HepG2 (cell line): ENCODE data around the gene ADGRD1. TPM values are rescaled to one million over a fixed set of nuclear protein-coding genes. Genes with fewer than 3 reads are reported as not detected.

Experiments
- ATAC-seq: fragments of 200-7000 bp; cut with Tn5 transposase; 3 replicates; pipeline ENCODE4 v1.9.1; 2020; ENCODE audit warnings: mild to moderate bottlenecking, moderate library complexity
- BruUV-seq: library from RNA; stranded (reverse); fragments of 400-500 nt; replicated peaks from 2 replicates; lab custom pipeline; 2021; lab: Mats Ljungman, UMichigan
- CTCF ChIA-PET: fragments of 300-600 bp; formaldehyde crosslinking; extraction: SDS; loops from one replicate; lab custom pipeline; 2021; ENCODE audit warnings: low total read pairs, inconsistent platforms, low intra/inter-chr PET ratio; lab: Yijun Ruan, JAX
- POLR2A ChIA-PET: fragments of 350-600 bp; sonication (Branson Sonifier 250); formaldehyde crosslinking; loops from one replicate; lab custom pipeline; 2020; ENCODE audit warnings: antibody characterized with exemption, inconsistent platforms; lab: Yijun Ruan, JAX
- DNase-seq: peaks from one replicate; pipeline ENCODE4 v3.0.0-alpha.2; 2015; ENCODE audit warnings: low spot score
- FAIRE-seq: peaks from 3 replicates; lab custom pipeline; 2011; peaks lifted over from hg19 to GRCh38; lab: Jason Lieb, UNC
- H2AFZ ChIP-seq: one replicate; pipeline ENCODE4 v1.6.1; 2011; ENCODE audit warnings: low read length, inconsistent platforms
- H3K27ac ChIP-seq: fragments of 300-600 bp; 3 replicates; pipeline ENCODE4 v1.8.0; 2011; ENCODE audit warnings: mixed run types, mild to moderate bottlenecking, mixed read lengths, low read length, inconsistent platforms; ENCODE audit not compliant: insufficient read depth; ENCODE audit errors: extremely low read length
- H3K27me3 ChIP-seq, 2 experiments: fragments of 200-600 bp in 1 of 2; 2 replicates in 1 of 2; 3 replicates in 1 of 2; pipeline versions ENCODE4 v1.6.0 to v1.8.0; 2011; ENCODE audit warnings: low read length in 2 of 2, mild to moderate bottlenecking in 2 of 2, moderate library complexity in 2 of 2, inconsistent platforms in 1 of 2; ENCODE audit not compliant: insufficient read depth in 2 of 2, control insufficient read depth in 1 of 2
- H3K36me3 ChIP-seq, 2 experiments: fragments of 200-600 bp in 1 of 2; replicated peaks in 1 of 2; 2 replicates in 1 of 2; 3 replicates in 1 of 2; pipeline versions ENCODE4 v1.5.1 to v1.8.0; 2011; ENCODE audit warnings: low read length in 2 of 2, inconsistent platforms in 1 of 2; ENCODE audit not compliant: insufficient read depth in 2 of 2, control insufficient read depth in 1 of 2
- H3K4me1 ChIP-seq: 2 replicates; pipeline ENCODE4 v1.5.1; 2012; ENCODE audit warnings: low read length, inconsistent platforms; ENCODE audit not compliant: insufficient read depth
- H3K4me2 ChIP-seq: 2 replicates; pipeline ENCODE4 v1.6.0; 2011; ENCODE audit warnings: low read depth, low read length, inconsistent platforms
- H3K4me3 ChIP-seq, 3 experiments: fragments of 200-600 bp in 1 of 3; sonication (generic), shearing (Covaris generic) in 1 of 3; replicated peaks in 1 of 3; 2 replicates each; pipeline ENCODE4 v1.5.1; 2011 to 2016; ENCODE audit warnings: low read length in 3 of 3, inconsistent platforms in 2 of 3, low read depth in 2 of 3, mild to moderate bottlenecking in 2 of 3, control low read depth in 1 of 3, mixed read lengths in 1 of 3; ENCODE audit not compliant: insufficient read depth in 1 of 3
- H3K79me2 ChIP-seq: one replicate; pipeline ENCODE4 v1.6.1; 2011; ENCODE audit warnings: low read length, inconsistent platforms; ENCODE audit not compliant: insufficient read depth
- H3K9ac ChIP-seq: 2 replicates; pipeline ENCODE4 v1.6.0; 2011; ENCODE audit warnings: mild to moderate bottlenecking, low read depth, low read length, inconsistent platforms; ENCODE audit not compliant: insufficient read depth
- H3K9me3 ChIP-seq: 2 replicates; pipeline ENCODE4 v1.5.1; 2012; ENCODE audit warnings: mild to moderate bottlenecking, low read length
- H4K20me1 ChIP-seq: 2 replicates; pipeline ENCODE4 v1.6.0; 2011; ENCODE audit warnings: inconsistent platforms, mild to moderate bottlenecking, low read length, moderate library complexity; ENCODE audit not compliant: insufficient read depth
- CEBPG ChIP-seq: IDR thresholded peaks from 2 replicates; pipeline ENCODE4 v1.6.1; 2016
- GABPB1 ChIP-seq: IDR thresholded peaks from 2 replicates; pipeline ENCODE4 v1.6.1; 2016; ENCODE audit warnings: mild to moderate bottlenecking, missing genetic modification reagents, moderate library complexity, missing compliant biosample characterization
- MZF1 ChIP-seq: sonication (generic); formaldehyde crosslinking; IDR thresholded peaks from 2 replicates; pipeline ENCODE4 v1.8.1; 2023; ENCODE audit warnings: mild to moderate bottlenecking, missing genetic modification reagents, borderline replicate concordance
- NFE2 ChIP-seq: sonication (generic); formaldehyde crosslinking; IDR thresholded peaks from 2 replicates; pipeline ENCODE4 v1.4.0; 2020; ENCODE audit warnings: missing genetic modification reagents
- RAD21 ChIP-seq: fragments of 450-650 bp; formaldehyde crosslinking; IDR thresholded peaks from 2 replicates; pipeline ENCODE4 v1.5.0; 2020; ENCODE audit warnings: mild to moderate bottlenecking
- RBM39 ChIP-seq: fragments of 200-400 bp; formaldehyde crosslinking; IDR thresholded peaks from one replicate; pipeline ENCODE4 v1.6.1; 2018; ENCODE audit warnings: antibody characterized with exemption, mild to moderate bottlenecking, low read depth, low read length; ENCODE audit not compliant: poor library complexity, severe bottlenecking
- SOX13 ChIP-seq, 3 experiments: fragments of 450-650 bp in 1 of 3; sonication (generic) in 1 of 3; formaldehyde crosslinking in 1 of 3; IDR thresholded peaks in 2 of 3; conservative IDR thresholded peaks in 1 of 3; 2 replicates each; pipeline versions ENCODE4 v1.5.0 to v1.6.1; 2016 to 2020; ENCODE audit warnings: antibody characterized with exemption in 1 of 3, mild to moderate bottlenecking in 1 of 3, missing compliant biosample characterization in 1 of 3, missing genetic modification reagents in 1 of 3, moderate library complexity in 1 of 3
- SRSF9 ChIP-seq: fragments of 200-400 bp; formaldehyde crosslinking; IDR thresholded peaks from 2 replicates; pipeline ENCODE4 v1.6.1; 2018; ENCODE audit warnings: borderline replicate concordance, mild to moderate bottlenecking, low read depth, low read length; ENCODE audit not compliant: insufficient read depth, poor library complexity, severe bottlenecking
- TEAD2 ChIP-seq: sonication (generic); formaldehyde crosslinking; IDR thresholded peaks from 2 replicates; pipeline ENCODE4 v1.9.0; 2021; ENCODE audit warnings: missing genetic modification reagents
- ZFP36L1 ChIP-seq: sonication (generic); formaldehyde crosslinking; IDR thresholded peaks from 2 replicates; pipeline ENCODE4 v1.8.0; 2022; ENCODE audit warnings: mild to moderate bottlenecking, missing genetic modification reagents, moderate library complexity
- ZNF3 ChIP-seq: IDR thresholded peaks from 2 replicates; pipeline ENCODE4 v1.7.0; 2017; ENCODE audit warnings: inconsistent platforms
- ZNF329 ChIP-seq: sonication (generic); formaldehyde crosslinking; IDR thresholded peaks from 2 replicates; pipeline ENCODE4 v1.9.0; 2021; ENCODE audit warnings: low read depth, mild to moderate bottlenecking, missing genetic modification reagents
- ZNF660 ChIP-seq: sonication (generic); formaldehyde crosslinking; IDR thresholded peaks from 2 replicates; pipeline ENCODE4 v1.5.1; 2020; ENCODE audit warnings: mild to moderate bottlenecking, low read depth, missing genetic modification reagents, borderline replicate concordance
- ZNF672 ChIP-seq: sonication (generic); formaldehyde crosslinking; IDR thresholded peaks from 2 replicates; pipeline ENCODE4 v1.8.1; 2022; ENCODE audit warnings: missing genetic modification reagents
- WGBS: methylation state at CpG from one replicate; pipeline ENCODE4 v1.1.6; 2017; ENCODE audit warnings: low lambda C conversion rate; 5-methylcytosine and 5-hydroxymethylcytosine counted together
- in situ Hi-C: cut with HindIII; loops from 2 replicates; pipeline ENCODE4 v1.10.0; 2017; ENCODE audit warnings: low pct_unique_long_range_greater_than_20kb; ENCODE audit not compliant: extremely low pct_ligation_motif_present
- intact Hi-C: fragments of 100-400 bp; cut with micrococcal nuclease; formaldehyde crosslinking; loops from one replicate; pipeline ENCODE4 v1.10.0; 2022; ENCODE audit not compliant: unreplicated experiment
- polyA plus RNA-seq, 8 experiments: library from polyadenylated mRNA; depleted of rRNA in 3 of 8; stranded (reverse) in 7 of 8; unstranded in 1 of 8; fragments of >200 nt; fragmentation: Illumina TruSeq in 4 of 8; extraction: Trizol in 4 of 8; gene quantifications; 2 replicates each; pipeline versions ENCODE4 v1.2.1 to v1.2.3, GENCODE V29; 2011 to 2016; ENCODE audit warnings: low read depth in 4 of 8, missing spikeins in 1 of 8, mixed read lengths in 1 of 8; ENCODE audit not compliant: insufficient read depth in 1 of 8
- total RNA-seq, 5 experiments: library from RNA; depleted of rRNA; stranded (reverse); fragments of >200 nt; fragmentation: Illumina TruSeq; extraction: Trizol; gene quantifications; 2 replicates each; pipeline ENCODE4 v1.2.3, GENCODE V29; 2016; ENCODE audit warnings: low read depth in 1 of 5
- TF ChIP-seq, protein P1 (sequence below): IDR thresholded peaks from 2 replicates; pipeline ENCODE4 v1.6.1; 2016; ENCODE audit warnings: mild to moderate bottlenecking, missing biosample characterization, missing genetic modification reagents
- TF ChIP-seq, protein P2 (sequence below): sonication (generic); formaldehyde crosslinking; IDR thresholded peaks from 2 replicates; pipeline ENCODE4 v1.4.0; 2020; ENCODE audit warnings: missing genetic modification reagents
- TF ChIP-seq, protein P3 (sequence below): sonication (generic); formaldehyde crosslinking; conservative IDR thresholded peaks from 2 replicates; pipeline ENCODE4 v1.4.0; 2020; ENCODE audit warnings: missing genetic modification reagents

Gene ADGRD1
- total and polyA plus RNA-seq, 2 of the 13 experiments (the other 11 are each of a cell fraction or from before 2014, with no cell fraction given): 0.46 to 12.4 TPM

DNA sequence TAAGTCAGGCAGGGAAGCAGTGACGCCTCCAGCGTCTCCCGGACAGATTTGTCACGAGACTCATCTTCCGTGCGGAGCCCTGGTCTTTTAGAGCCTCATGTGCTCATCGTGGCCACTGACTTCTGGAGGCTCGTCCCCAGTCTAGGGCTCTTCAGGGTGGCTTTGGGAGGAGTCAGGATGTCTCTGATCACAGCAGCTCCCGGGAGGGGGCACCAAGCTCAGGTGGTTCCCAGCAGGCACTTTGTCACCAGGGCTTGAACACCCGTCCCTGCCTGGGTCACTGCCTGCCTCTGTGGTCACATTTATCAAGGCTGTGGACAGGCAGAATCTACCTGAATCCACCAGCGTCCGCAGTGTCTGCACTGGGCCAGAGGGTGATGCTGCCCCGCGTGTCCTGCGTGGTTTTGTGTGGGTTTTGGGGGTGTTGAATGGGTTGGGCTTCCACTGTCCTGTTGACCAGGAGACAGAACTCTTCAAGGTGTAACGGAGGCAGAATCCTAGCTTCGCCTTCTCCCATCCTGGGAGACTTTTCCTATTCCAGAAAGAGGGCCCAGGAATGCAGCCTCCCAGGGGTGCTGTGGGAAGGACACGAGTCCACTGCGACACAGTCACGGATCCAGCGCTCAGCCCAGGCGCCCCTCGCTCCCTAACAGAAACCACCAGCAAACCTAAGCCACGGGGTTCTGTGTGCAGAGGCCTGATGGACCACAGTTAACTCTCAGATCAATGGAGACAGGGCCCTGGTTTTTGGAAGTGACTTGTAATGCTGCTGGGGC lies 132.3 kb downstream of the ADGRD1 start:
- Histone ChIP-seq H3K36me3 (no peaks in the 10 kb centered on the region), H3K79me2 (no peaks in the 10 kb centered on the region), H3K27ac (no peak overlapping the region), H3K9me3 (no peaks in the 10 kb centered on the region), H3K4me1 (peaks cover 8% of the 10 kb centered on the region; the same call in 1 of the 2 replicates), H3K9ac (no peak overlapping the region), H2AFZ (no peak overlapping the region), H3K4me3 (no peak overlapping the region), H3K4me2 (no peak overlapping the region), H4K20me1 (no peaks in the 10 kb centered on the region), H3K27me3 (no peaks in the 10 kb centered on the region)
- CTCF ChIA-PET: no interaction called here
- BruUV-seq: no TSS peak
- TF ChIP-seq SOX13 (IDR thresholded peaks at IDR 0.05): no peak
- TF ChIP-seq SOX13 (CRISPR knock-in tag; conservative IDR thresholded peaks at IDR 0.05 in 1 of 2, IDR thresholded peaks at IDR 0.05 in 1 of 2): no peak
- TF ChIP-seq, protein P1, sequence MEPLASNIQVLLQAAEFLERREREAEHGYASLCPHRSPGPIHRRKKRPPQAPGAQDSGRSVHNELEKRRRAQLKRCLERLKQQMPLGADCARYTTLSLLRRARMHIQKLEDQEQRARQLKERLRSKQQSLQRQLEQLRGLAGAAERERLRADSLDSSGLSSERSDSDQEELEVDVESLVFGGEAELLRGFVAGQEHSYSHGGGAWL (CRISPR knock-in tag): no peak
- TF ChIP-seq RAD21 (CRISPR knock-in tag): no peak
- no peak for TF ChIP-seq ZNF3 (CRISPR knock-in tag)
- no peak for TF ChIP-seq SRSF9
- TF ChIP-seq MZF1 (CRISPR knock-in tag): no peak
- no peak for TF ChIP-seq ZNF672
- no peak for TF ChIP-seq RBM39
- TF ChIP-seq, protein P2, sequence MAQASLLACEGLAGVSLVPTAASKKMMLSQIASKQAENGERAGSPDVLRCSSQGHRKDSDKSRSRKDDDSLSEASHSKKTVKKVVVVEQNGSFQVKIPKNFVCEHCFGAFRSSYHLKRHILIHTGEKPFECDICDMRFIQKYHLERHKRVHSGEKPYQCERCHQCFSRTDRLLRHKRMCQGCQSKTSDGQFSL: no peak
- TF ChIP-seq ZNF329 (CRISPR knock-in tag): no peak
- no peak for TF ChIP-seq ZNF660
- TF ChIP-seq, protein P3, sequence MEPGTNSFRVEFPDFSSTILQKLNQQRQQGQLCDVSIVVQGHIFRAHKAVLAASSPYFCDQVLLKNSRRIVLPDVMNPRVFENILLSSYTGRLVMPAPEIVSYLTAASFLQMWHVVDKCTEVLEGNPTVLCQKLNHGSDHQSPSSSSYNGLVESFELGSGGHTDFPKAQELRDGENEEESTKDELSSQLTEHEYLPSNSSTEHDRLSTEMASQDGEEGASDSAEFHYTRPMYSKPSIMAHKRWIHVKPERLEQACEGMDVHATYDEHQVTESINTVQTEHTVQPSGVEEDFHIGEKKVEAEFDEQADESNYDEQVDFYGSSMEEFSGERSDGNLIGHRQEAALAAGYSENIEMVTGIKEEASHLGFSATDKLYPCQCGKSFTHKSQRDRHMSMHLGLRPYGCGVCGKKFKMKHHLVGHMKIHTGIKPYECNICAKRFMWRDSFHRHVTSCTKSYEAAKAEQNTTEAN (CRISPR knock-in tag): no peak
- no peak for TF ChIP-seq NFE2 (CRISPR knock-in tag)
- TF ChIP-seq GABPB1 (CRISPR knock-in tag): no peak
- no peak for TF ChIP-seq TEAD2 (CRISPR knock-in tag)
- TF ChIP-seq ZFP36L1 (CRISPR knock-in tag): no peak
- TF ChIP-seq CEBPG (CRISPR knock-in tag): no peak
- no peak for FAIRE-seq
- 80% methylated on average over 2 of the region's 24 CpGs for WGBS
- in situ Hi-C loops (no loop called here), intact Hi-C loops (no loop called here)
- DNase-seq: no peak
- ATAC-seq: no peak
- POLR2A ChIA-PET: no interaction called here
